DMS53 treated with DMSO at 0.1 percent for 48 hours (cell line): Measurements from ENCODE around the gene TENT5A.

Source experiments
- DNase-seq: peaks from one replicate; lab custom pipeline; 2025; ENCODE audit not compliant: unreplicated experiment; lab: John Stamatoyannopoulos, UW

TENT5A gene

GRCh38 chr6:81772741-81773140 lies 20.3 kb upstream of the TENT5A start:
- no peak for DNase-seq

DNA sequence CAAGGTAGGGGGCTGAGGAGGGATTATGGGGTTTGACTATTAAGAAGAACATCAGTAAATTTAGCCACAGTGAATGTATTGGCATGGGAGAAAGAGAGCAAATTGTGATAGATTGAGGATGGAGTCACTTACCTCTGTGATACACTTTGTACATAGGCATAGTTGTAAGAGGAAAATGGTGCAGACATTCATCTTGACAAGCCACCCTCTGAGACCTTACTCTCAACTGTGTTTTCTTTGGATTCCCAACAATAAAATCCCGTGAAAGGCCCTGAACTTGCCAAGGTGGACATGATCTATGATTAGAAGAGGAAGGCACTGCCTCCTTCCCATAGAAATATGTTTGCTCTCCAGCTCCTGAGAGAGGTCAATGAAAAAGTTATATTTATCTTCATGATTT lies 18.6 kb upstream of the TENT5A start:
- DNase-seq: no peak

- no peak for DNase-seq
Measured at GRCh38 chr6:81770381-81770780, 17.9 kb upstream of the TENT5A start.

DNA sequence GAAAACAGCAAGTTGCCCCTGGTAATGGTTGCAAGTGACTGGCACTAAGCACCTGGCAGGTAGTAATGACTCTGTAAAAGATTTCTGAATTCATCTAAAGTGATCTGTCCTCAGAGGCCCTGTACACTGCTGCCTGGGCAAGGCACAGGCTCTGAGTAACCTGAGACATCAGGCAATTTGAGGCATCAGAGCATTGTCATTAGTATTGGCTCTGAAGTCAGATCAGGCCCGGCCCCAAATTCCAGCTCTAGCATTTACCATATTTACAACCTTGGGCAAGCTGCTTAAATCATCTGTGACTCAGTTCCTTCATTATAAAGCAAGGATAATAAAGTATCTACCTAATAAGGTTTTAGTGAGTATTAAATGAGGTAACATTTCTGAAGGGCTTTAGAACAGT lies 17.3 kb upstream of the TENT5A start:
- DNase-seq: no peak

DNA sequence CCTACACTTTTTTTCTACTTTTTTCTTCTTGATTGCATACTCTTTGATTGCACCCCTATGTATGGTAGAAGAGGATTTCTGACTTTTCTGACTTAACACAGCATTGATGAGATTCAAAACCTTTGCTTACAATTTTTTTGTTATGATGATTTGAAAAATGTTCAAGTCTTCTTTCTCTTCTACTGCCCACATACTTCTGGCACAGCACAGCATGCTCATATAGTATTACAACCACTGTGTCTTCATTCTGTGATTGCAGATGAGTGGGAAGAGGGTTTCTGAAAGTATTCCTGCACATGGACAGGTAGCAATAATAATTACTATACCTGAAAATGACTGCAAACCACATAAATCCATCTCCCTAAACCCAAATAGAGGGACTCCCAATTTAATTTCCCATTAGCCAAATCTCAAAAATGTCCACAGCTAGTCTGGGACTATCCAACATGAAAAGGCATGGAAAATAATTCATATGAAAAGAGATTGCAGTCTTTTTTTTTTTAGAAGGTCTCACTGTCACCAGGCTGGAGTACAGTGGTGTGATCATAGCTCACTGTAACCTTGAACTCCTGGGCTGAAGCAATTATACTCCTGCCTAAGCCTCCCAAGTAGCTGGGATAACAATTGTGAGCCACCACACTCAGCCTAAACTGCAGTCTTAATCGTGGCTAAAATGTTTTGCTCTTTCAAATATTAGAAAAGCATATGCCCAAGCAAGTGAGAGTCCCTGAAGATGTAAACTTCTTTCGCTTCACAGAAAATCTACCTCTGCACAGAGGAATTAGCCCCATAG lies 15.9 kb upstream of the TENT5A start:
- no peak for DNase-seq

GRCh38 chr6:81767163-81767891 lies 14.8 kb upstream of the TENT5A start:
- peak; percentile 19 for DNase-seq

- peak; percentile 32 for DNase-seq
Measured at GRCh38 chr6:81766482-81767069, 14.1 kb upstream of the TENT5A start.

- no peak for DNase-seq
Measured at GRCh38 chr6:81764531-81764930, 12.1 kb upstream of the TENT5A start.

DNA sequence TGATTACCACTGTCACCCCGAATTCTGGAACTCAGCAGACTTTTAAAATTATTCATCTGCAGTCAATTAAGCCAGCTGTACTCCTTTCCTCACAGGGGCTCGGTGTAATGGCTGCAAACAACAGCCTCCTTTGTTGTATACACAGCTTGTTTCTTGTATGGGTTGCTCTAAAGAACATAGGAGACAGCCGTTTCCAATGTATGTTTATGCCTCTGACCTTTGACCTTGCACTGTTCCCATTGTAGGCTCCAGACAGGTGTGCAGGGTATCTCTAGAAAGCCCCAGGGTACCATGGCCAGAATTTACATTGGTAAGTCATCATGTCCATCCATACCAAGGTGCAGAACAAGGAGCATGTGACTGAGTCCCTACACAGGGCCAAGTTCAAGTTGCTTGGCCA lies 11.5 kb upstream of the TENT5A start:
- DNase-seq: no peak

GRCh38 chr6:81763051-81763450 lies 10.6 kb upstream of the TENT5A start:
- DNase-seq: no peak

DNA sequence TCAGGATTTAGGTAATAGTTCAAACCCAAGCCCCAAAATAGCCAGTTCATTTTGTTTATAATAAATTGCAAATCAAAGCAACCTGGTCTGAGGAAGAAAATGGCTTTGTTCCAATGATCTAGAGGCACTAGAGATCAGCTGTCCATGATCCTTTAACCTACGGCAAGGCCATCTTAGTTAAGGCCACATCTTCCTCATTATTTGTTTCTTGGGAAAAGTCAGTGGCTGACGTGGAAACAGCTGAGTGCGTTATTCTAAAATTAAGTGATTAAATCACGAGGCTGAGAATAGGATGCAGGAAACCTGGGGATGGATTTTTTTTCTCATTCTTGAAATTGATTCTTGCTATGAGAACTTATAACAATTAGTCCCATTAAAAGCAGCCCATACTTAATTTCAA lies 10.1 kb upstream of the TENT5A start:
- DNase-seq: no peak

- no peak for DNase-seq
Measured at GRCh38 chr6:81762132-81762531, 9.7 kb upstream of the TENT5A start.

DNA sequence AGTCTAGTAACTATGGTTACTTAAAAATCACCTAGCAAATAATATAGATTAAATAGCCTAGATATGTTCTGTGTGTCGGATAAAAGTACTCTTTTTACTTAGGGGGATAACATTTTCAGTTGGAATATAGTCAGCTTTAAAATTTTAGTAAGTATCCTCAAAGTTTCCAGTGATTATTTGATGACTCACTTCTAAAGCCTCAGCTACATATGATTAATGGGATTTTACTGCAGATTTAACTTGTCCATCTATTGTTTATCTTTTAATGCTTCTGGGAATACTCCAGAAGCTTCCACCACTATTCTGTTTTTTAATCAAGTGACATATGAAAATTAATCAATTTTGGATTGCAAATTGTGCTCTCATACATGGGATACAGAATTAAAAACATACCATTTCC lies 8.7 kb upstream of the TENT5A start:
- no peak for DNase-seq

DNA sequence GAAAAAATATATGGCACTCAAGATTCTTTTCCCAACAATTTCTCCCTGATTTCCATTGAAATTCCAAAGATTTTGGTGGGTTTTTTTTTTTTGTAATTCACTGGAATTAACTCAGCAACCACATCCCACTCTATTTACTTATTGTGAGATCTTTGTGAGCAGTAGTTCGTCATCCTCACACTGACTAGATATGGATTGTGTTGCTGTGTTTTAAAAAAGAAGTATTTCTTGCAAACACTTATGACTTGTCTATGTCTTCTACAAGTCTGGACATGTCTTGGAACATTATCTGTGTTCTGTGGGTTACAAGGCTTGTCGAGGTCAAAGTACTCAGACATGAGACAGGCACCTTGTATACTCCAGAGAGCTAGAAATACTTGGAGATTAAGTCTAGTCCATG lies 7.3 kb upstream of the TENT5A start:
- no peak for DNase-seq

- DNase-seq: no peak
Measured at GRCh38 chr6:81758221-81758620, 5.7 kb upstream of the TENT5A start.

DNA sequence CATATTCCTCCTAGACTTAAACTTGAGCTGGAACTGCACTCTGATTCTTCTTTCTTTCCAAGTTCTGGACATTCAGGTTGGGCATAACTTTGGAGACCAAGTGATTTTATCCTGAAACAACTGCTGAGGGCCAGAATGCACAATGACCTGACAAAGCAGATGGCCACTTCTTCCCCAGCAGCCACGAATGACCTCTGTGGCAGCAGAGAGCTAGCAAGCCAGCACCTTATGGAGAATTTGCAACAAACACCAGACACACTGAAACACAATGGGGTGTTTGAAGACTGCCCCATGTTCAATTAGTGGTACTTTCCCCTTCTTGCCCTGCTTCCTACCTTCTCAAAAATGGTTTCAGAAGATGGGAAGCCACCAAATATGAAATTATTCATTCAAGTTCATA lies 4.2 kb upstream of the TENT5A start:
- no peak for DNase-seq

- no peak for DNase-seq
Measured at GRCh38 chr6:81755551-81755950, 3.1 kb upstream of the TENT5A start.

GRCh38 chr6:81754906-81755305 lies 2.4 kb upstream of the TENT5A start:
- no peak for DNase-seq

- peak; percentile 71 for DNase-seq
Measured at GRCh38 chr6:81753711-81754577, 1.5 kb upstream of the TENT5A start.

- DNase-seq: peak; percentile 74
Measured at GRCh38 chr6:81752921-81753710, 635 bp upstream of the TENT5A start.
